IPS-18a (cell line): ENCODE measurements around the gene MFAP5.
"Not testable (repeated sequence)": the region's sequence is repeated elsewhere in the genome, so short reads cannot be mapped to it uniquely, and the experiment has no call there.

Source experiments
- H3K27ac ChIP-seq: one replicate; pipeline ENCODE4 v1.5.1; 2013; ENCODE audit warnings: low read length
- H3K27me3 ChIP-seq: one replicate; pipeline ENCODE4 v1.6.1; 2013; ENCODE audit warnings: mild to moderate bottlenecking, low read length; ENCODE audit not compliant: control insufficient read depth, insufficient read depth
- H3K36me3 ChIP-seq: one replicate; pipeline ENCODE4 v1.6.1; 2013; ENCODE audit warnings: low read depth, low read length; ENCODE audit not compliant: control insufficient read depth
- H3K4me1 ChIP-seq: one replicate; pipeline ENCODE4 v1.6.1; 2013; ENCODE audit warnings: low read depth, low read length; ENCODE audit not compliant: control insufficient read depth
- H3K4me3 ChIP-seq: one replicate; pipeline ENCODE4 v1.5.1; 2013; ENCODE audit warnings: low read length
- H3K9ac ChIP-seq: one replicate; pipeline ENCODE4 v1.6.1; 2013; ENCODE audit warnings: mild to moderate bottlenecking, low read length, moderate library complexity
- H3K9me3 ChIP-seq: one replicate; pipeline ENCODE4 v1.6.1; 2013; ENCODE audit warnings: low read depth, low read length; ENCODE audit not compliant: control insufficient read depth

The MFAP5 gene

DNA sequence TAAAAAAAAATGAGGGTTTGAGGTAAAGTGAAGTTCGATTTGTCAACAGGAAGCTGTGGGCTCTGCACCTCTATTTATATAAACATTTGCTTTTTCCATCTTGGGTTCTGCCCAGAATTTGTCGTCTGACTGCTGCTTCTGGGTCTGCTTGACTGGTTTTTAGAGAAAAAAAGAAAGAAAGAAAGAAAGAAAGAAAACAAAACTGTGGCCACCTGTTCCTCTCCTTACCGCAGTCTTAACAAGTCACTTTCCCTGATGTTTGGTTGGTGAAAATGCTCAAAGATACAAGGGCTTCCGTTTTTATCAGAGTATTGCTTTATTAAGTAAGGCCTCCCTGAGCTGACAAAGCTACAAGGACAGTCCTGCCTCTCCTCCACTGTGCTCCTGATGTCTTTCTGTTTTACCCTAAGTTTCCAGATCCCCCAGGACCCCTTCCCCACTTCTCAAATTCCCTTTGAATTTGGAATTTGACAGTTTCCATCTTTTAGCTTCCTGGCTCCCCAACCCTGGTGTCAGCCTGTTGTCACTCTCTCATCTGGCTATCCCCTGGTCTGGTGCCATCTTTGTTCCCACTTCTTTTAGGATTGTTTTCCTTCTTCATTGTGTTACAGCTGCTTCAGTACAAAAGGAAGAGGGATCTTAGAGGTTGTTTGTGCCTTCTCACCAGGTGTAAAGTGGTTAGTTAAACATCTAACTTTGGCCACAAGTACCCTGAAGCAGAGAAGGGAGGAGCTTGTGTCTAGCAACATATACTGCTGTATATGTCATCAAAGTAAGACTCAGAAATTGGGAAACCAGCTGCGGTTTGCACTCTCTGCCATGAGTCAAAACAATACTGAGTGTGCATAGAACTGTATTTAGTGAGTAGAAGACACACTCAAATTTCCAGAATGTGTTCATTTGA, 18.0 kb downstream of the MFAP5 start:
- Histone ChIP-seq H3K27me3 (no peaks in the 10 kb centered on the region), H3K4me1 (peaks cover 6% of the 10 kb centered on the region), H3K9me3 (no peaks in the 10 kb centered on the region), H3K36me3 (no peaks in the 10 kb centered on the region), H3K4me3 (no peak overlapping the region), H3K27ac (no peak overlapping the region), H3K9ac (no peak overlapping the region)

GRCh38 chr12:8642775-8643174, 19.9 kb downstream of the MFAP5 start:
- no peak overlapping the region for H3K9ac ChIP-seq
- H3K36me3 ChIP-seq = no peaks in the 10 kb centered on the region
- no peaks in the 10 kb centered on the region for H3K9me3 ChIP-seq
- no peak overlapping the region for H3K27ac ChIP-seq
- H3K27me3 ChIP-seq = no peaks in the 10 kb centered on the region
- H3K4me1 ChIP-seq = peaks cover 6% of the 10 kb centered on the region
- no peak overlapping the region for H3K4me3 ChIP-seq

- Histone ChIP-seq H3K27ac (no peak overlapping the region), H3K4me3 (no peak overlapping the region), H3K4me1 (peaks cover 18% of the 10 kb centered on the region), H3K36me3 (no peaks in the 10 kb centered on the region), H3K9ac (no peak overlapping the region), H3K9me3 (no peaks in the 10 kb centered on the region), H3K27me3 (no peaks in the 10 kb centered on the region)
Measured at GRCh38 chr12:8639936-8640335, 22.7 kb downstream of the MFAP5 start.

GRCh38 chr12:8638951-8639350, 23.7 kb downstream of the MFAP5 start:
- Histone ChIP-seq H3K9me3 (no peaks in the 10 kb centered on the region), H3K4me1 (peaks cover 15% of the 10 kb centered on the region), H3K9ac (no peak overlapping the region), H3K36me3 (no peaks in the 10 kb centered on the region), H3K27me3 (no peaks in the 10 kb centered on the region), H3K27ac (no peak overlapping the region), H3K4me3 (no peak overlapping the region)

DNA sequence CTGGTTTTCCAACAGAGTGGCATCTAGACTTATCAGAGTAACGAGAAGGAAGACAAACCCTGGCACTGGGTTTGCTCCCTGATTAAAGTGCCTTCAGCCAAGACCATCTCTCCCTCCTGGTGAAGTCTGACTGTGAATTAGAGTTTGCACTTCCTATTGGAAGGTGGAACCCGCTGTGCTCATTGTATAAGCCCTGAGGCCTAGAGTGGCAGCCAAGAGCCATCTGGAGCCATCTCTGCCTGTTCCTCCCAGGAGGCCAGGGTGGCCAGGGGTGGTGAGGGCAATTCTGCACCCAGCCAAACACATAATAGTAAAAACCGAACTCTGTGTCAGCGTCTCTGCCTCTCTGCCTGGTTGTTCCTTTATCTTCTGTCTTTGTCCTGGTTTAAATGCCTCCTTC, 25.0 kb downstream of the MFAP5 start:
- Histone ChIP-seq H3K4me3 (no peak overlapping the region), H3K9ac (no peak overlapping the region), H3K27me3 (no peaks in the 10 kb centered on the region), H3K27ac (no peak overlapping the region), H3K9me3 (no peaks in the 10 kb centered on the region), H3K36me3 (no peaks in the 10 kb centered on the region), H3K4me1 (peaks cover 15% of the 10 kb centered on the region)

- Histone ChIP-seq H3K36me3 (no peaks in the 10 kb centered on the region), H3K4me1 (peaks cover 15% of the 10 kb centered on the region), H3K9ac (no peak overlapping the region), H3K27me3 (no peaks in the 10 kb centered on the region), H3K4me3 (no peak overlapping the region), H3K9me3 (no peaks in the 10 kb centered on the region), H3K27ac (no peak overlapping the region)
Measured at GRCh38 chr12:8637244-8637643, 25.4 kb downstream of the MFAP5 start.

- no peaks in the 10 kb centered on the region for H3K36me3 ChIP-seq
- H3K4me1 ChIP-seq = peaks cover 15% of the 10 kb centered on the region
- H3K9ac ChIP-seq = no peak overlapping the region
- H3K9me3 ChIP-seq = no peaks in the 10 kb centered on the region
- H3K27ac ChIP-seq = no peak overlapping the region
- no peaks in the 10 kb centered on the region for H3K27me3 ChIP-seq
- no peak overlapping the region for H3K4me3 ChIP-seq
Measured at GRCh38 chr12:8636581-8636980, 26.0 kb downstream of the MFAP5 start.

DNA sequence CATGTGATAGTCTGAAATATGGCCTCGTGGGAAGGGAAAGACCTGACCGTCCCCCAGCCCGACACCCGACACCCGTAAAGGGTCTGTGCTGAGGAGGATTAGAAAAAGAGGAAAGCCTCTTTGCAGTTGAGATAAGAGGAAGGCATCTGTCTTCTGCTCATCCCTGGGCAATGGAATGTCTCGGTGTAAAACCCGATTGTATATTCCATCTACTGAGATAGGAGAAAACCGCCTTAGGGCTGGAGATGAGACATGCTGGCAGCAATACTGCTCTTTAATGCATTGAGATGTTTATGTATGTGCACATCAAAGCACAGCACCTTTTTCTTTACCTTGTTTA, 26.6 kb downstream of the MFAP5 start:
- H3K27me3 ChIP-seq, H3K9me3 ChIP-seq, H3K9ac ChIP-seq, H3K4me3 ChIP-seq, H3K27ac ChIP-seq, H3K36me3 ChIP-seq: not testable (repeated sequence)
- peaks cover 15% of the 10 kb centered on the region for H3K4me1 ChIP-seq

- not testable (repeated sequence) for H3K9me3 ChIP-seq, H3K27me3 ChIP-seq, H3K4me3 ChIP-seq, H3K36me3 ChIP-seq, H3K27ac ChIP-seq, H3K9ac ChIP-seq
- H3K4me1 ChIP-seq = peaks cover 15% of the 10 kb centered on the region
Measured at GRCh38 chr12:8635342-8636006, 27.2 kb downstream of the MFAP5 start.

DNA sequence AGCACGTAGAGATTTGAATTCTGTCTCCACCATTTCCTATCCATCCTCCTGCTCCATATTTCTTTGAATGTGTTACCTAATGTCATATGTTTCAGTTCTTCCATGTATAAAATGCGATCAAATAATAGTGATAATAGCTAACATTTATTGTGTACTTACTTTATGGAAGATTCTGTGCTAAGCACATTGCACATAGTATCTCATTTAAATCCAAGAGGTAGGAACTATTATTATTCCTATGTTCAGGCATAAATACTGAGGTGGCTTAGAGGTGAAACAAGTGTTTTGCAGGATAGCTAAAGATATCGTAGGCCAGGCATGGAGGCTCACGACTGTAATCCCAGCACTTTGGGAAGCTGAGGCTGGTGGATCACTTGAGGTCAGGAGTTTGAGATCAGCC, 32.5 kb downstream of the MFAP5 start:
- Histone ChIP-seq H3K27ac (no peak overlapping the region), H3K4me1 (peaks cover 3% of the 10 kb centered on the region), H3K9me3 (no peaks in the 10 kb centered on the region), H3K36me3 (no peaks in the 10 kb centered on the region), H3K27me3 (no peaks in the 10 kb centered on the region), H3K4me3 (no peak overlapping the region), H3K9ac (no peak overlapping the region)

- H3K9me3 ChIP-seq = no peaks in the 10 kb centered on the region
- no peaks in the 10 kb centered on the region for H3K4me1 ChIP-seq
- no peak overlapping the region for H3K4me3 ChIP-seq
- no peaks in the 10 kb centered on the region for H3K27me3 ChIP-seq
- H3K36me3 ChIP-seq = no peaks in the 10 kb centered on the region
- H3K27ac ChIP-seq = no peak overlapping the region
- H3K9ac ChIP-seq = no peak overlapping the region
Measured at GRCh38 chr12:8629486-8630033, 33.1 kb downstream of the MFAP5 start.

DNA sequence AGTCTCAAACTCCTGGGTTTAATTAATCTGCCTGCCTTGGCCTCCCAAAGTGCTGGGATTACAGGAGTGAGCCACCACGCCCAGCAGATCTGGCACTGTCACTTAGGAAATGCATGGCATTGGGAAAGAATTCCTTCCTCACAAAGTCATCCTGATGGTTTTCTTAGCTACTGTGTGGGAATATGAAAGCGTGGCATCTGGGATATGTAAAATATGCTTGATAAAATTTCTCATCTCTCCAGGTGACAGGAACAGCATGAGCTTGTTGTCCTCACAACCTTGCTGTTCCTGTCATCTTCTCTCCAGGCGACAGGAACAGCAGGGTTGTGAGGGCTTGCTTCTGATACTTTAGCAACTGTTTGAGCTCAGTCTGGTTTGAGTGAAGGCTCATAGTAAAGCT, 33.9 kb downstream of the MFAP5 start:
- H3K9ac ChIP-seq = no peak overlapping the region
- H3K4me1 ChIP-seq = no peaks in the 10 kb centered on the region
- H3K36me3 ChIP-seq = no peaks in the 10 kb centered on the region
- H3K4me3 ChIP-seq = no peak overlapping the region
- no peak overlapping the region for H3K27ac ChIP-seq
- no peaks in the 10 kb centered on the region for H3K9me3 ChIP-seq
- H3K27me3 ChIP-seq = no peaks in the 10 kb centered on the region
